HG02763 (cell line): ENCODE data around the gene SFXN2.
"Not testable (repeated sequence)": the region's sequence is repeated elsewhere in the genome, so short reads cannot be mapped to it uniquely, and the experiment has no call there.

Source experiments
- ATAC-seq: cut with Tn5 transposase; IDR thresholded peaks from one replicate; pipeline ENCODE4 v1.9.1; 2021; ENCODE audit warnings: mild to moderate bottlenecking, moderate library complexity; ENCODE audit not compliant: unreplicated experiment

The SFXN2 gene

DNA sequence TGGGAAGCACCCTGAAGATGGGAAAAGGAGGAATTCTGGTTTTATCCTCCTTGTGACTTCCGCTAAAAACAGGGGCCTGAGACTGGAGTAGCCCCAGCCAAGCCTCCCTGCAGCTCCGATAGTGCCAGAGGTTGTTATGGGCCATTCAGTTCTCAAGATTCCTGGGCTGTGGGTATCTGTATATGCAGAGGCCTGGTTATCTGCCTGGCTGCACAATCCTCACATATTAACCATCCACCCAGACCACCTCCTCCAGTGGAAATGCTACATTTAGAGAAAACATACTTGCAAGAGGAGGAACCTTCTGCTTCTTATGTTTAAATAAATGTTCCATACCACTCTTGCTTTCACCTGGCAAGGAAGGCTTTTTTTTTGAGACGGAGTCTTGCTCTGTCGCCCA is 34.8 kb upstream of the SFXN2 start:
- no peak for ATAC-seq

DNA sequence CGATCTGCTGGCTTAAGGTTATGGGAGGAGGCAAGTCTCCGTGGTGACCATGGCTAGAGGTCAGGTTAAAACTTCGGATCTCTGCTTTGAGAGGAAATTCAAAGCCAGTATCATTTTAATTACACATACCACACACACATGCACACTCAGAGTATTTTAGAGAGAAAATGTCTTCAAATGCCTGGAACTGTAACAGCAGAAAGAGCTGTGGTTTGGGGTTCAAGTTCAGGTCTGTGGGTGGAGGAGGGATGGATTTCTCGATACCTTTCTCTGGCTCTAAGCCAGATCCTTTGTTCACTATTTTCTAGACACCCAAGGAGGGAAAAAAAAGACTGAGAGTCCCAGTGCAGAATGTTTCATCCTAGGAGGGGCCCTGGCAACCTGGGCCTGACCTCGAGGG is 32.7 kb upstream of the SFXN2 start:
- no peak for ATAC-seq

GRCh38 chr10:102682416-102682815 is 32.0 kb upstream of the SFXN2 start:
- no peak for ATAC-seq

DNA sequence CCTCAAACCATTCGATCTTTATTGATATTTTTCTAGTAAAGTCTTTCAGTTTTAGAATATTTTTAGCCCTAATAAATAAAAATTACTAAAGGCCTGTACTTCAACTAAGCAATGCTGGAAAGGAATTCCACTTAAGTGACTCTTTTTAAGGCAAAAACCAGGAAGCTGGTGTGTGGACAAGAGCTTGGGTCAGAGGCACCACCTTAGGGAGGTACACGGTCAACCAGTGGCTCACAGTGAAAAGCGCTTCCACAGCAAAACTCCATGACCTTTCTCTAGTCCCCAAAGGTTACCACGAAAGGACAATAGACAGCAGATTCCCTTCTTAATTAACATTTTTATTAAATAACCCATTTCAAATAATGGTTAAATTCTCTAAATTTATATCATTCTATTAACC is 31.5 kb upstream of the SFXN2 start:
- no peak for ATAC-seq

DNA sequence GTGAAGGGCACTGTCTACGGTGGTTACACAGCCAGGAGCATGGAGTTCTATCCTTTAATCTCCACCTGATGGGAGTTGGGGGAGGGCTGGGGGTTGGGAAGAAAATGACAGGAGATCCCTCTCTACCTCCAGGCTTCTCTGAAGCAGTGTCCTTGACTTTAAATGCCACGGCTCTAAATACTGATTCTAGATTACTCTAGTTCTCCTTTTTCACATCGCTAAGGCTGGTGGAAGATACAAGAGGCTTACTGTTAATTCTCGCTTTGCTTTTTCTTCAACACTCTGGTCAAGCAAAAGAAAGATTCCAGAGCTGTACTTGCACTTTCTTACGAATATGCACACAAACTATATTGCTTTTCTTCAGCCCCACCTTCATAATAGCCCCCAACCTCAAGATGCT is 30.7 kb upstream of the SFXN2 start:
- ATAC-seq, result no peak

GRCh38 chr10:102691285-102692066 is 23.0 kb upstream of the SFXN2 start:
- ATAC-seq, result no peak

GRCh38 chr10:102695401-102695800 is 19.0 kb upstream of the SFXN2 start:
- not testable (repeated sequence) for ATAC-seq

DNA sequence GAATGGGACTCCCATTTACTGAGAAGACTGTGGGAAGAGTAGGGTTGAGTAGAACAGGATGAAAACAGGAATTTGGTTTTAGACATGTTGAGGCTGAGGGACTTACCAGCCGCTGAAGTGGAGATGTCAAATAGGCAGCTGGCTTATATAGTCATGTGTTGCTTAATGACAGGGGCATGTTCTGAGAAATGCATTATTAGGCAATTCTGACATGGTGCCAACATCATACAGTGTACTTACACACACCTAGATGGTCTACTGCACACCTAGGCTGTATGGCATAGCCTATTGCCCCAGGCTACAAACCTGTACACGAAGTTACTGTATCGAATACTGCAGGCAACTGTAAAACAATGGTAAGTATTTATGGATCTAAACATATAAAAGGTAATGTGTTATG is 17.7 kb upstream of the SFXN2 start:
- no peak for ATAC-seq

GRCh38 chr10:102698894-102699293 is 15.5 kb upstream of the SFXN2 start:
- no peak for ATAC-seq

GRCh38 chr10:102701272-102701671 is 13.2 kb upstream of the SFXN2 start:
- ATAC-seq, result no peak

- ATAC-seq, result no peak
Measured at GRCh38 chr10:102701796-102702195, 12.6 kb upstream of the SFXN2 start.

GRCh38 chr10:102702742-102703141 is 11.7 kb upstream of the SFXN2 start:
- ATAC-seq, result no peak

GRCh38 chr10:102704915-102705314 is 9.5 kb upstream of the SFXN2 start:
- ATAC-seq, result no peak

- ATAC-seq, result no peak
Measured at GRCh38 chr10:102705531-102705930, 8.9 kb upstream of the SFXN2 start.

GRCh38 chr10:102710609-102711008 is 3.8 kb upstream of the SFXN2 start:
- no peak for ATAC-seq

DNA sequence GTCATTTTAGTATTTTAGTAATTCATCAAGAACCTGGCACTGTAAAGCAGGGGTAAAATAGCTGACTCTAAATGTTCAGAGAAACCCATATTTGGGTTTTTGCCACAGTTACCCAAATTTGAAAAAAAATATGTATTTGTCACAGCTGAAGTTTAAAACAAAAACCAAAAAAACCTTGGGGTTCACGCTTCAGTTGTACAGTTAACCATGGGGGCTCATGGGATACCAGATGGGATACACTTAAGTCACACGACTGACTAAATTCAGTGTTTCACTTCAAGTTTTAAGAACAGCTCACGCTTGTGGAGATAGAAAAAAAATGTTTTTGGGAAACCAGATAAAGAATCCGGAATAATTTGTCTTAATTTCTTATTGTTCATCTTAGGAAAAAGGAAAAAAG is 2.3 kb upstream of the SFXN2 start:
- no peak for ATAC-seq

GRCh38 chr10:102712843-102713538 is 1.4 kb upstream of the SFXN2 start:
- ATAC-seq, result no peak

GRCh38 chr10:102713539-102713813 is 960 bp upstream of the SFXN2 start:
- peak; percentile 32 for ATAC-seq

DNA sequence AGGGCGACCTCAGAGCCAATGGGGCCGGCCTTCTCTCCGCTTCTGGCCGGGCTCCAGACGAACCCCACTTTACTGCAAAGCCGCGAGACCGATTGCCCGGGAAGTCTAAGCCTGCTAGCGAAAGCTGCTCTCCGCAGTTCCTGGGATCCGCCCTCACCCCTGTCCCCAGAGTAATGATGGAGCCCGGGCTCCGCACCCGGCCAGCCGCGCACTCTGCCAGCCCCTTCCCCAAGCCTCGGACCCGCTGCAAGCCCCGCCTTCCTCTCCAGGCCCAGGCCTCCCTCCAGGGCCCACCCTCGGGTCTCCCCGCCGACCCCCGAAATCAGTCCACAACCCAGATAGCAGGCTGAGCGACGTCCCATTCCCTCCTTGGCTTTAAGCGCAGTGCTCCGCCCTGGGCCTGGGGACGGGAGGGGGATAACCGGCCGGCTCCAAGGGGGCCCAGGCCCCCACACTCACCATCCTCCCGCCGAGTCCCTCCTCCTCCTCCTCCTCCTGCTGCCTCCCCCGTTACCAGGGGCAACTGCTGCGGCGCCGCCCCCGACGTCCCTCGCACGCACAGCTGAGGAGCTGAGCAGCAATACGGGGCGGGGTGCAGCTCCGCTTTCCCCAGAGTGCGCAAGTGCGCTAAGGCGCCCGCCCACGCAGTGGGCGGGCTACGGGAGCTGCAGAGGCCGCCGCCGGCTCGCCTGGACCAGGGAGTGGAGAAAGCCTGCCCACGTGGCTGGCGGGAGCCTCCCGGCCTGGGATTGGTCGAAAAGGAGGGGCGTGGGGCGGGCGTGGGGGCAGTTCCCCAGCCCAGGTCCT is 419 bp upstream of the SFXN2 start, which contains the start of gene ARL3:
Gene ARL3, minus strand, starts transcription at position 584 of the 807 bp plus-strand sequence. Its CDS starts 122 bp downstream, at position 462.
- peak; percentile 85 for ATAC-seq

GRCh38 chr10:102715880-102716279 is 1.4 kb downstream of the SFXN2 start:
- ATAC-seq, result no peak

DNA sequence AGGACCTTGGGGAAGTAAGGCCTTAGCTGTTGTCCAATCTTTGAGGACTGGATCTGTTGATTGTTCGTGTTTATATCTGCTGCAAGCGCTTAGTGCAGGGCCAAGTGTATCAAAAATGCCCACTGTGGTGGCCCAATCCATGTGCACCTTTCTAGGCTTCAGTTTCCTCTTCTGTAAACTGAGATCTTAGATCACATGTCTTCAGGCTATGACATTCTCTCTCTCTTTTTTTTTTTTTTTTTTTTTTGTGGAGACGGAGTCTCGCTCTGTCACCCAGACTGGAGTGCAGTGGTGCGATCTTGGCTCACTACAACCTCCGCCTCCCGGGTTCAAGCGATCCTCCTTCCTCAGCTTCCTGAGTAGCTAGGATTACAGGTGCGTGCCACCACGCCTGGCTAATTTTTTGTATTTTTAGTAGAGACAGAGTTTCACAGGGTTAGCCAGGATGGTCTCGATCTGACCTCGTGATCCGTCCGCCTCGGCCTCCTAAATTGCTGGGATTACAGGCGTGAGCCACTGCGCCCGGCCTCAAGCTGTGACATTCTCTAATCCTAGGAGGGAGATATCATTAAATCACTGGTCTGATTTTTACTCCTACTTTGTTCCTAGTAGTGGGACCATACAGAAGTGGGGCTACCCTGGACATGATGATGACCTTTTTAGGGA is 2.6 kb downstream of the SFXN2 start:
- not testable (repeated sequence) for ATAC-seq
